ENCODE data around the gene USP20.

USP20 gene

GRCh38 chr9:129809346-129809745 lies 25.9 kb upstream of the USP20 start:
- H3K9me2 ChIP-seq (replicated peaks; ENCODE audit: insufficient read depth, low read length), result no peaks in the 10 kb centered on the region
- H3K4me2 ChIP-seq (ENCODE audit: low read depth, low read length, poor library complexity, severe bottlenecking), result no peak overlapping the region
- H2AFZ ChIP-seq (ENCODE audit: low read depth, low read length, severe bottlenecking), result no peak overlapping the region
- no peaks in the 10 kb centered on the region for H3K27me3 ChIP-seq (ENCODE audit: low read length)
- H3K79me2 ChIP-seq (ENCODE audit: insufficient read depth, low read length), result peaks cover 2% of the 10 kb centered on the region
- no peak for TF ChIP-seq CTCF (IDR thresholded peaks at IDR 0.05; ENCODE audit: insufficient read depth, low read length, poor library complexity, severe bottlenecking)
- peaks cover 6% of the 10 kb centered on the region; the same call in 1 of the 2 replicates for H3K36me3 ChIP-seq (ENCODE audit: low read length)
- H3F3A ChIP-seq (ENCODE audit: insufficient read depth), result no peaks in the 10 kb centered on the region; the same call in 1 of the 2 replicates
- no peak overlapping the region for H3K27ac ChIP-seq (ENCODE audit: low read depth, low read length)
- no peaks in the 10 kb centered on the region for H4K20me1 ChIP-seq (ENCODE audit: low read depth, low read length)
- H3K4me3 ChIP-seq (ENCODE audit: insufficient read depth, low read length, poor library complexity, severe bottlenecking), result no peak overlapping the region
- no peak overlapping the region for H3K9ac ChIP-seq (ENCODE audit: low read length)
- H3K9me3 ChIP-seq (ENCODE audit: insufficient read depth, low read length), result no peaks in the 10 kb centered on the region

GRCh38 chr9:129810116-129810515 lies 25.1 kb upstream of the USP20 start:
- no peaks in the 10 kb centered on the region for H3K27me3 ChIP-seq (ENCODE audit: low read length)
- no peak overlapping the region for H3K4me2 ChIP-seq (ENCODE audit: low read depth, low read length, poor library complexity, severe bottlenecking)
- no peaks in the 10 kb centered on the region for H4K20me1 ChIP-seq (ENCODE audit: low read depth, low read length)
- no peak overlapping the region for H3K27ac ChIP-seq (ENCODE audit: low read depth, low read length)
- H3K79me2 ChIP-seq (ENCODE audit: insufficient read depth, low read length), result no peaks in the 10 kb centered on the region
- no peaks in the 10 kb centered on the region for H3K9me2 ChIP-seq (replicated peaks; ENCODE audit: insufficient read depth, low read length)
- H3K4me3 ChIP-seq (ENCODE audit: insufficient read depth, low read length, poor library complexity, severe bottlenecking), result no peak overlapping the region
- H3K9me3 ChIP-seq (ENCODE audit: insufficient read depth, low read length), result no peaks in the 10 kb centered on the region
- H3K36me3 ChIP-seq (ENCODE audit: low read length), result peaks cover 6% of the 10 kb centered on the region; the same call in 1 of the 2 replicates
- H3K9ac ChIP-seq (ENCODE audit: low read length), result no peak overlapping the region
- TF ChIP-seq CTCF (IDR thresholded peaks at IDR 0.05; ENCODE audit: insufficient read depth, low read length, poor library complexity, severe bottlenecking) (no peak), EZH2phosphoT487 (conservative IDR thresholded peaks at IDR 0.05; ENCODE audit: low read length) (no peak)
- H2AFZ ChIP-seq (ENCODE audit: low read depth, low read length, severe bottlenecking), result no peak overlapping the region
- no peaks in the 10 kb centered on the region; the same call in 1 of the 2 replicates for H3F3A ChIP-seq (ENCODE audit: insufficient read depth)

GRCh38 chr9:129810788-129811187 lies 24.5 kb upstream of the USP20 start:
- no peak overlapping the region for H3K27ac ChIP-seq (ENCODE audit: low read depth, low read length)
- H3K4me2 ChIP-seq (ENCODE audit: low read depth, low read length, poor library complexity, severe bottlenecking), result no peak overlapping the region
- peaks cover 6% of the 10 kb centered on the region; the same call in 1 of the 2 replicates for H3K36me3 ChIP-seq (ENCODE audit: low read length)
- no peaks in the 10 kb centered on the region for H3K27me3 ChIP-seq (ENCODE audit: low read length)
- H4K20me1 ChIP-seq (ENCODE audit: low read depth, low read length), result no peaks in the 10 kb centered on the region
- no peaks in the 10 kb centered on the region for H3K9me2 ChIP-seq (replicated peaks; ENCODE audit: insufficient read depth, low read length)
- no peaks in the 10 kb centered on the region for H3K79me2 ChIP-seq (ENCODE audit: insufficient read depth, low read length)
- no peak overlapping the region for H3K4me3 ChIP-seq (ENCODE audit: insufficient read depth, low read length, poor library complexity, severe bottlenecking)
- no peak overlapping the region for H2AFZ ChIP-seq (ENCODE audit: low read depth, low read length, severe bottlenecking)
- no peaks in the 10 kb centered on the region for H3K9me3 ChIP-seq (ENCODE audit: insufficient read depth, low read length)
- no peaks in the 10 kb centered on the region; the same call in 1 of the 2 replicates for H3F3A ChIP-seq (ENCODE audit: insufficient read depth)
- H3K9ac ChIP-seq (ENCODE audit: low read length), result no peak overlapping the region
- TF ChIP-seq CTCF (IDR thresholded peaks at IDR 0.05; ENCODE audit: insufficient read depth, low read length, poor library complexity, severe bottlenecking), result no peak
- TF ChIP-seq EZH2phosphoT487 (conservative IDR thresholded peaks at IDR 0.05; ENCODE audit: low read length), result no peak

Data from SU-DHL-6 (cell line).